ENCODE measurements around the gene SOBP.

GRCh38 chr6:107540465-107540857 is 50.5 kb downstream of the SOBP start:
- TF ChIP-seq, protein P1, sequence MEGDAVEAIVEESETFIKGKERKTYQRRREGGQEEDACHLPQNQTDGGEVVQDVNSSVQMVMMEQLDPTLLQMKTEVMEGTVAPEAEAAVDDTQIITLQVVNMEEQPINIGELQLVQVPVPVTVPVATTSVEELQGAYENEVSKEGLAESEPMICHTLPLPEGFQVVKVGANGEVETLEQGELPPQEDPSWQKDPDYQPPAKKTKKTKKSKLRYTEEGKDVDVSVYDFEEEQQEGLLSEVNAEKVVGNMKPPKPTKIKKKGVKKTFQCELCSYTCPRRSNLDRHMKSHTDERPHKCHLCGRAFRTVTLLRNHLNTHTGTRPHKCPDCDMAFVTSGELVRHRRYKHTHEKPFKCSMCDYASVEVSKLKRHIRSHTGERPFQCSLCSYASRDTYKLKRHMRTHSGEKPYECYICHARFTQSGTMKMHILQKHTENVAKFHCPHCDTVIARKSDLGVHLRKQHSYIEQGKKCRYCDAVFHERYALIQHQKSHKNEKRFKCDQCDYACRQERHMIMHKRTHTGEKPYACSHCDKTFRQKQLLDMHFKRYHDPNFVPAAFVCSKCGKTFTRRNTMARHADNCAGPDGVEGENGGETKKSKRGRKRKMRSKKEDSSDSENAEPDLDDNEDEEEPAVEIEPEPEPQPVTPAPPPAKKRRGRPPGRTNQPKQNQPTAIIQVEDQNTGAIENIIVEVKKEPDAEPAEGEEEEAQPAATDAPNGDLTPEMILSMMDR (tag by site-specific recombination; IDR thresholded peaks at IDR 0.05), result no peak
- TF ChIP-seq ZNF223 (tag by site-specific recombination; IDR thresholded peaks at IDR 0.05) (no peak), ZBTB21 (tag by site-specific recombination; IDR thresholded peaks at IDR 0.05) (no peak), ZNF660 (tag by site-specific recombination; IDR thresholded peaks at IDR 0.05) (no peak)

All from HEK293 (cell line).